Heart left ventricle (tissue), 16 donors: ENCODE data around the gene TTC33. TPM values are rescaled to one million over a fixed set of nuclear protein-coding genes. Genes with fewer than 3 reads are reported as not detected.
A peak's percentile ranks its signal among the peaks of the same experiment; 100 is the strongest.

Source experiments
- ATAC-seq, 4 donors: fragments of 200-7000 bp; cut with Tn5 transposase; one replicate each; pipeline ENCODE4 v1.9.1; 2020 to 2022; ENCODE audit warnings: moderate library complexity in 4 of 4, mild to moderate bottlenecking in 3 of 4, moderate number of reproducible peaks in 1 of 4
- DNase-seq, 5 donors: peaks; one replicate each; pipeline ENCODE4 v3.0.0-alpha.2; 2020
- H3K27ac ChIP-seq, 12 donors: fragments of 200-600 bp; sonication (generic) in 4 of 12; one replicate each; pipeline versions ENCODE4 v1.5.0 to v1.8.0; 2016 to 2022; ENCODE audit warnings: mild to moderate bottlenecking in 2 of 12
- H3K27me3 ChIP-seq, 9 donors: fragments of 200-600 bp; sonication (generic) in 2 of 9; one replicate each; pipeline versions ENCODE4 v1.5.1 to v1.8.0; 2016 to 2022; ENCODE audit warnings: mild to moderate bottlenecking in 3 of 9
- H3K36me3 ChIP-seq, 9 donors: fragments of 200-600 bp; sonication (generic) in 2 of 9; one replicate each; pipeline versions ENCODE4 v1.5.0 to v1.8.0; 2018 to 2022; ENCODE audit warnings: mild to moderate bottlenecking in 2 of 9
- H3K4me1 ChIP-seq, 12 donors: fragments of 200-600 bp; sonication (generic) in 4 of 12; one replicate each; pipeline versions ENCODE4 v1.5.0 to v1.8.0; 2016 to 2022; ENCODE audit warnings: mild to moderate bottlenecking in 3 of 12
- H3K4me3 ChIP-seq, 12 donors: fragments of 200-600 bp; sonication (generic) in 4 of 12; one replicate each; pipeline versions ENCODE4 v1.5.0 to v1.8.0; 2017 to 2022; ENCODE audit warnings: mild to moderate bottlenecking in 9 of 12, moderate library complexity in 4 of 12
- H3K9me3 ChIP-seq, 12 donors: fragments of 200-600 bp; sonication (generic) in 4 of 12; one replicate each; pipeline versions ENCODE4 v1.5.0 to v1.8.0; 2016 to 2022; ENCODE audit warnings: mild to moderate bottlenecking in 1 of 12
- CTCF ChIP-seq, 12 donors: fragments of 200-600 bp; sonication (generic) in 4 of 12; IDR thresholded peaks; one replicate each; pipeline versions ENCODE4 v1.5.0 to v1.8.0; 2018 to 2022; ENCODE audit warnings: antibody characterized with exemption in 12 of 12, mild to moderate bottlenecking in 5 of 12
- POLR2A ChIP-seq, 2 donors: fragments of 450-650 bp; IDR thresholded peaks; one replicate each; pipeline ENCODE4 v1.6.1; 2017; ENCODE audit warnings: antibody characterized with exemption in 2 of 2, mild to moderate bottlenecking in 2 of 2, moderate library complexity in 2 of 2
- WGBS, 4 donors: extraction: QIAGEN DNeasy Blood & Tissue Kit in 2 of 4; methylation state at CpG; one replicate each; pipeline versions ENCODE4 v1.1.5 to v1.1.7; 2013 to 2018; 5-methylcytosine and 5-hydroxymethylcytosine counted together
- intact Hi-C, 10 donors: fragments of 100-400 bp; cut with DNase I; formaldehyde crosslinking; loops; one replicate each; pipeline versions ENCODE4 v1.11.1 to v1.14.2; 2022
- polyA plus RNA-seq, 2 donors: library from polyadenylated mRNA; stranded (reverse); fragments of 200-250 nt; gene quantifications; one replicate each; pipeline ENCODE4 v1.2.3, GENCODE V29; 2013
- total RNA-seq, 9 donors: library from RNA; depleted of rRNA in 2 of 9; stranded (reverse); fragments of >200 nt in 2 of 9; fragmentation: NEBNext Ultra II Directional in 3 of 9; extraction: Animal tissue kit (Norgen Biotek cat#: 25700) in 3 of 9; gene quantifications; one replicate each; pipeline versions ENCODE4 v1.1.0 to v1.2.4, GENCODE V29; 2016 to 2023
- donor health status: ischemic (EF 13 %, LVEDD 7.1; RV severe dilation, severe dysfunction).
- donor health status: healthy with polysubstance abuse.
- donor health status: DM: no; HTN: yes; CAD: no.
- donor health status: DM: no; HTN: no; CAD: no.
- donor health status: ischemic (EF 25% LVEDD 6.9; RV normal size, moderate dysfunction).
- donor health status: ischemic (EF 25% LVEDD 5.7; RV mildly dilated, moderate dysfunction).
- donor health status: healthy.
- donor health status: DM: yes; HTN: yes; CAD: no.
- donor health status: ischemic (EF 35%, LVEDD 5.7; RV mildly dilated, moderate dysfunction).
- donor health status: nonischemic (EF 11% LVEDD 7.7; RV severe dilation, severe dysfunction).
- donor health status: DM: yes; HTN: yes; CAD: no.
- donor health status: PGD.
- donor health status: ischemic (EF 29% LVEDD 5.4; RV normal size, mild dysfunction).
- donor health status: nonischemic (EF 23%, LVEDD 6.1; RV moderate dilation, normal function).

The TTC33 gene
- total and polyA plus RNA-seq, 11 donors: 5.6 to 20.0 (median 14.2) TPM

GRCh38 chr5:40502736-40503135, 253.0 kb downstream of the TTC33 start:
- Histone ChIP-seq H3K4me1 (peaks cover 0 to 37% (median 0%) of the 10 kb centered on the region in 12 donors), H3K4me3 (no peak overlapping the region), H3K27ac (peak overlapping the region in 1 of 12 donors; percentile 83), H3K36me3 (no peaks in the 10 kb centered on the region), H3K27me3 (no peaks in the 10 kb centered on the region), H3K9me3 (no peaks in the 10 kb centered on the region)
- no peak for ATAC-seq
- intact Hi-C loops: no loop called here
- TF ChIP-seq POLR2A (IDR thresholded peaks at IDR 0.05) (no peak), CTCF (IDR thresholded peaks at IDR 0.05) (no peak)
- WGBS, 4 donors: 79 to 87% (median 82%) methylated on average over 3 of the region's 3 CpGs
- DNase-seq: no peak

DNA sequence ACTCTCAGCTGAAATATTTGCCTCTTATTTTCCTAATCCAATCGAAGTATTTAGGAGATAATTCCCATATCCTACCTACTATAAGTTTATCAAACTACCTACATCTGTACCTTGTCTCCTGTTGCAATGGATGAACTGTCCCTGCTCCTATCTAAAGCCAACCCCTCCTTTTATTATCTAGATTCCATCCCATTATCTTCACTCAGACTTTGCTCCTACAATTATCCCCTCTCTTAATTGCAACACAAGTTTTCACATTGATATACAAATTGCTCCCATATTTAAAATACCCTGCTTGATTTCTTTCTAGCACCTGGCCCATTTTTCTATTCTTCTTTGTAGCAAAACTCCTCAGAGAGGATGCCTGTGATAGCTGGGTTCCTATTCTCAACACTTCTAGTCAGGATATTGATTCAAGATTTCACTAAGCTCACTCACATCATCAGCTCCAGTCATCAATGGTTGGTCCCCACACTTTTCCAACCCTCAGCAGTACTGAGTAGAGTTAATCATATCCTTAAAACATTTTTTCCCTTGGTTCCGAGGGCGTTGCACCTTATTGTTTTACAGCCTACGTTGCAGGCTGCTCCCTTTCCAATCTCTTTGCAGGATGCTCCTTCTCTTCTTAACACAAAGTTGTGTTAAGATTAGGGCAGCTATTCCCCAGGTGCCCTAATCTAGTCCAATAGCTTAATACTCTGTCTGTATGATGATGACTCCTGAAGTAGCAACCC, 253.9 kb downstream of the TTC33 start:
- intact Hi-C loops: no loop called here
- Histone ChIP-seq H3K36me3 (no peaks in the 10 kb centered on the region), H3K27ac (peak overlapping the region in 1 of 12 donors; percentile 83), H3K4me1 (peaks cover 0 to 37% (median 0%) of the 10 kb centered on the region in 12 donors), H3K27me3 (no peaks in the 10 kb centered on the region), H3K4me3 (no peak overlapping the region), H3K9me3 (no peaks in the 10 kb centered on the region)
- DNase-seq (no peak), ATAC-seq (no peak)
- 76 to 82% (median 80%) methylated on average over 4 of the region's 4 CpGs for WGBS, 4 donors
- TF ChIP-seq POLR2A (IDR thresholded peaks at IDR 0.05): no peak
- TF ChIP-seq CTCF (IDR thresholded peaks at IDR 0.05): no peak

GRCh38 chr5:40499518-40500273, 256.1 kb downstream of the TTC33 start:
- Histone ChIP-seq H3K27me3 (no peaks in the 10 kb centered on the region), H3K27ac (no peak overlapping the region), H3K9me3 (no peaks in the 10 kb centered on the region), H3K36me3 (no peaks in the 10 kb centered on the region), H3K4me3 (no peak overlapping the region), H3K4me1 (peaks cover 0 to 46% (median 0%) of the 10 kb centered on the region in 12 donors)
- 86 to 93% (median 89%) methylated on average over 3 of the region's 3 CpGs for WGBS, 4 donors
- intact Hi-C loops: no loop called here
- no peak for TF ChIP-seq CTCF (IDR thresholded peaks at IDR 0.05)
- ATAC-seq (no peak), DNase-seq (no peak)

GRCh38 chr5:40499007-40499406, 256.8 kb downstream of the TTC33 start:
- TF ChIP-seq POLR2A (IDR thresholded peaks at IDR 0.05) (no peak), CTCF (IDR thresholded peaks at IDR 0.05) (no peak)
- intact Hi-C loops: no loop called here

More at GRCh38 chr5:40499007-40499406, 256.8 kb downstream of the TTC33 start:
- ATAC-seq (no peak), DNase-seq (no peak)
- H3K36me3 ChIP-seq: no peaks in the 10 kb centered on the region
- peaks cover 0 to 45% (median 0%) of the 10 kb centered on the region in 12 donors for H3K4me1 ChIP-seq
- H3K27me3 ChIP-seq: no peaks in the 10 kb centered on the region
- 72 to 83% (median 79%) methylated on average over 2 of the region's 2 CpGs for WGBS, 4 donors
- no peaks in the 10 kb centered on the region for H3K9me3 ChIP-seq
- H3K27ac ChIP-seq: peak overlapping the region in 1 of 12 donors; percentile 3
- no peak overlapping the region for H3K4me3 ChIP-seq
